ENCODE results near the gene TBL3. TPM values are rescaled to one million over a fixed set of nuclear protein-coding genes. Genes with fewer than 3 reads are reported as not detected.
A peak's percentile ranks its signal among the peaks of the same experiment; 100 is the strongest.

The TBL3 gene
- total and polyA plus RNA-seq, 9 of the 15 experiments (the other 6 are each of a cell fraction or from before 2014, with no cell fraction given): 0.97 to 117 (median 24.5) TPM

DNA sequence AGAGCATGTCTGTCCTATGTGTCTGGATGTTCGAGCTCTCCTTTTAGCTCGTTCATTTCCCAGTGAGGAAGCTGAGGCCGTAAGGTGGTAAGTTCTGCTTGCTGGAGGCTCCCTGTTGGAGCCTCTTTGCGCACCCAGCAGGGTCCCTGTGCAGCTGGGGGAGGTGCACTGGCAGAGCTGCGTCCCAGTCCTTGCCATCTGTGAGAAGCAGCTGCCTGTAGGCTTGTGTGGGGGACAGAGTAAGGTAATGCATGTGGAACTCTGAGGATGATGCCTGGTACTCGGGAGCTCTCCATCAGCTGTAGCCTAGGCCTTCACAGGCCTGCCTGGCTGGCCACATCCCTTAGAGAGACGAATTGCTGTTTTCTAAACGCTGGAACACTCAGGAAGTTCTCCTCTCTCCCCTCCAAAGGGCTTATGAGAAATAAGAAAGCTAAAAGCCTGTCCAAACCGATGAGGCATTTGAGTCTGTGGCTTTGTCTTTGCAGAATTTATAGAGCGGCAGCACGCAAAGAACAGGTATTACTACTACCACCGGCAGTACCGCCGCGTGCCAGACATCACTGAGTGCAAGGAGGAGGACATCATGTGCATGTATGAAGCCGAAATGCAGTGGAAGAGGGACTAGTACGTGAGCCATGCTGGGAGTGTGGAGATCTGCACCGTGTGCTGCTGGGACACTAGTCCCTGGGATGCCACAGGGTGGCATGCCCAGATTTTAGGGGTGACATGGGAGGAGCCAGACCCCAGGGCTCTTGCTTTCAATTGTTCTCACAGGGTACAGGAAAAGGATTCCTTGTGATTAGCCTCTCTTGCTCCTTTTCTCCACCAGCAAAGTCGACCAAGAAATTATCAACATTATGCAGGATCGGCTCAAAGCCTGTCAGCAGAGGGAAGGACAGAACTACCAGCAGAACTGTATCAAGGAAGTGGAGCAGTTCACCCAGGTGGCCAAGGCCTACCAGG is 10.9 kb upstream of the TBL3 start (continued):
- TF ChIP-seq MXI1 (IDR thresholded peaks at IDR 0.05; ENCODE audit: low read depth, low read length) (no peak; the same call in 1 of the 2 replicates), PYGO2 (tag; IDR thresholded peaks at IDR 0.05) (no peak), EGR1 (conservative IDR thresholded peaks at IDR 0.05) (no peak), WHSC1 (IDR thresholded peaks at IDR 0.05; ENCODE audit: low read length) (no peak), TGIF2 (CRISPR knock-in tag; IDR thresholded peaks at IDR 0.05) (no peak), ZNF274 (IDR thresholded peaks at IDR 0.05; ENCODE audit: borderline replicate concordance, low read depth, low read length) (no peak), ZNF79 (CRISPR knock-in tag; IDR thresholded peaks at IDR 0.05; ENCODE audit: low read depth) (no peak), ZNF764 (CRISPR knock-in tag; IDR thresholded peaks at IDR 0.05; ENCODE audit: low read depth) (no peak), E2F3 (CRISPR knock-in tag; IDR thresholded peaks at IDR 0.05) (no peak), RFX7 (CRISPR knock-in tag; IDR thresholded peaks at IDR 0.05) (peak; percentile 79), NFYB (IDR thresholded peaks at IDR 0.05; ENCODE audit: extremely low read depth, insufficient read length) (no peak), FIP1L1 (IDR thresholded peaks at IDR 0.05; ENCODE audit: low read depth, low read length, poor library complexity, severe bottlenecking) (no peak), BHLHE40 (IDR thresholded peaks at IDR 0.05; ENCODE audit: low read length) (no peak), NCOR1 (IDR thresholded peaks at IDR 0.05) (peak; percentile 53; the same call in 1 of the 2 replicates), PTTG1 (tag; IDR thresholded peaks at IDR 0.05; ENCODE audit: low read depth) (no peak), ZFP1 (CRISPR knock-in tag; IDR thresholded peaks at IDR 0.05) (no peak), ZKSCAN3 (CRISPR knock-in tag; IDR thresholded peaks at IDR 0.05) (no peak)
- TF ChIP-seq, protein P1, sequence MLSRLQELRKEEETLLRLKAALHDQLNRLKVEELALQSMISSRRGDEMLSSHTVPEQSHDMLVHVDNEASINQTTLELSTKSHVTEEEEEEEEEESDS (CRISPR knock-in tag; IDR thresholded peaks at IDR 0.05): no peak
- TF ChIP-seq, protein P2, sequence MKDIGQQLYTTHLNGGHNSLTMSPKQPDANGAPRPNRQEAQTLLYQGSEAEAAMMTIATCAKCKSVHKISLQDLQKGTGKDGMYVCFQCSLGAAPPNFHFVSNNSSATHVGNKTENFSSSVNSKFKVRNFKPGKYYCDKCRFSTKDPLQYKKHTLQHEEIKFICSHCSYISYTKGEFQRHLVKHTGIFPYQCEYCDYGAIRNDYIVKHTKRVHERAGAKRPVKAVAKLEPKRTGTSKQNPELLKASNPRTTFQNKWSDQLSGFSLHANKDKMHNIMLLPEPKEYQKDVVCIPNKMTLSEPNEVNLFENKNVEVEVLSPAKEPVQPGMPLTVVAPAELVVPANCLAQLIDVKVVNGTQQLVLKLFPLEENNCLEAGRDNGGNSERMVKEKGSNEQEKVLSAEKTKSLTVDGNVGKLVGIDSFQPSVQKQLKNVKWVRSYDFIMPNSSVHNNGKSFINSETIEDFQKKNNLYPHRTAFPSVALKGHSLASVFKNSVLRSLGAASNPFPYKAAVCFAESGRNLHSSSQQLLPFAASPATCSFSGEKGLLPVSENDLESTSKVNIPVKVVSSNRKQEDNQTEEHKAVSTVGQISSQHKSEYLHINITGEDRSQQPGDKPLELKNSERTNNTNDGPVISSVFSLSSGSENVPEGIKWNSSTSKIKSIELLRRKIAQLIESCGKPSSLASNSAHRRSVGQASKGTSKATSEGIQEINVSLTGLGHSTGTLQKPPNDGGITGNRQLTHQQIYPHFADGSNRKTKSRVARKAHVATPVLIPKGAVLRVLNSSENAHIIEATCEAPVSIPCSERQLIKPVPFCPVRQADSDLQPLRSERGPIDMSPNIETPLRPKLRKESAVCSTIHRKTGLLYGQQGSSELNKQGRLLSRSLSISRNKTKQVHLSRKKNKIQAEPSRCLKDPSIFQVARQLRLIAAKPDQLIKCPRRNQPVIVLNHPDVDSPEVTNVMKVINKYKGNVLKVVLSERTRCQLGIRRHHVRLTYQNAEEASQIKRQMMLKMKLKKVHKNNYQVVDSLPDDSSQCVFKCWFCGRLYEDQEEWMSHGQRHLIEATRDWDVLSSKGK (CRISPR knock-in tag; IDR thresholded peaks at IDR 0.05): no peak
- TF ChIP-seq, protein P3, sequence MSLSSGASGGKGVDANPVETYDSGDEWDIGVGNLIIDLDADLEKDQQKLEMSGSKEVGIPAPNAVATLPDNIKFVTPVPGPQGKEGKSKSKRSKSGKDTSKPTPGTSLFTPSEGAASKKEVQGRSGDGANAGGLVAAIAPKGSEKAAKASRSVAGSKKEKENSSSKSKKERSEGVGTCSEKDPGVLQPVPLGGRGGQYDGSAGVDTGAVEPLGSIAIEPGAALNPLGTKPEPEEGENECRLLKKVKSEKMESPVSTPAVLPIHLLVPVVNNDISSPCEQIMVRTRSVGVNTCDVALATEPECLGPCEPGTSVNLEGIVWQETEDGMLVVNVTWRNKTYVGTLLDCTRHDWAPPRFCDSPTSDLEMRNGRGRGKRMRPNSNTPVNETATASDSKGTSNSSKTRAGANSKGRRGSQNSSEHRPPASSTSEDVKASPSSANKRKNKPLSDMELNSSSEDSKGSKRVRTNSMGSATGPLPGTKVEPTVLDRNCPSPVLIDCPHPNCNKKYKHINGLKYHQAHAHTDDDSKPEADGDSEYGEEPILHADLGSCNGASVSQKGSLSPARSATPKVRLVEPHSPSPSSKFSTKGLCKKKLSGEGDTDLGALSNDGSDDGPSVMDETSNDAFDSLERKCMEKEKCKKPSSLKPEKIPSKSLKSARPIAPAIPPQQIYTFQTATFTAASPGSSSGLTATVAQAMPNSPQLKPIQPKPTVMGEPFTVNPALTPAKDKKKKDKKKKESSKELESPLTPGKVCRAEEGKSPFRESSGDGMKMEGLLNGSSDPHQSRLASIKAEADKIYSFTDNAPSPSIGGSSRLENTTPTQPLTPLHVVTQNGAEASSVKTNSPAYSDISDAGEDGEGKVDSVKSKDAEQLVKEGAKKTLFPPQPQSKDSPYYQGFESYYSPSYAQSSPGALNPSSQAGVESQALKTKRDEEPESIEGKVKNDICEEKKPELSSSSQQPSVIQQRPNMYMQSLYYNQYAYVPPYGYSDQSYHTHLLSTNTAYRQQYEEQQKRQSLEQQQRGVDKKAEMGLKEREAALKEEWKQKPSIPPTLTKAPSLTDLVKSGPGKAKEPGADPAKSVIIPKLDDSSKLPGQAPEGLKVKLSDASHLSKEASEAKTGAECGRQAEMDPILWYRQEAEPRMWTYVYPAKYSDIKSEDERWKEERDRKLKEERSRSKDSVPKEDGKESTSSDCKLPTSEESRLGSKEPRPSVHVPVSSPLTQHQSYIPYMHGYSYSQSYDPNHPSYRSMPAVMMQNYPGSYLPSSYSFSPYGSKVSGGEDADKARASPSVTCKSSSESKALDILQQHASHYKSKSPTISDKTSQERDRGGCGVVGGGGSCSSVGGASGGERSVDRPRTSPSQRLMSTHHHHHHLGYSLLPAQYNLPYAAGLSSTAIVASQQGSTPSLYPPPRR (CRISPR knock-in tag; IDR thresholded peaks at IDR 0.05; ENCODE audit: borderline replicate concordance): no peak
